Heart right ventricle (tissue), 16 donors: ENCODE data around the gene KLKB1. TPM values are rescaled to one million over a fixed set of nuclear protein-coding genes. Genes with fewer than 3 reads are reported as not detected.
"Not testable (repeated sequence)": the region's sequence is repeated elsewhere in the genome, so short reads cannot be mapped to it uniquely, and the experiment has no call there.

ENCODE experiments used
- ATAC-seq, 8 donors: fragments of 200-7000 bp; cut with Tn5 transposase; one replicate each; pipeline ENCODE4 v1.9.1; 2020; ENCODE audit warnings: mild to moderate bottlenecking in 8 of 8, moderate library complexity in 8 of 8, moderate number of reproducible peaks in 1 of 8
- DNase-seq, 2 donors: peaks; one replicate each; pipeline ENCODE4 v3.0.0-alpha.2; 2020
- H3K27ac ChIP-seq, 10 donors: fragments of 200-600 bp; sonication (generic) in 2 of 10; one replicate each; pipeline versions ENCODE4 v1.5.0 to v1.8.0; 2020 to 2022; ENCODE audit warnings: mild to moderate bottlenecking in 3 of 10
- H3K27me3 ChIP-seq, 7 donors: fragments of 200-600 bp; one replicate each; pipeline ENCODE4 v1.8.0; 2021 to 2022; ENCODE audit warnings: mild to moderate bottlenecking in 2 of 7
- H3K36me3 ChIP-seq, 9 donors: fragments of 200-600 bp; sonication (generic) in 1 of 9; one replicate each; pipeline versions ENCODE4 v1.5.0 to v1.8.0; 2020 to 2022; ENCODE audit warnings: mild to moderate bottlenecking in 2 of 9
- H3K4me1 ChIP-seq, 9 donors: fragments of 200-600 bp; sonication (generic) in 1 of 9; one replicate each; pipeline versions ENCODE4 v1.5.0 to v1.8.0; 2020 to 2022; ENCODE audit warnings: mild to moderate bottlenecking in 4 of 9
- H3K4me3 ChIP-seq, 10 donors: fragments of 200-600 bp; sonication (generic) in 2 of 10; one replicate each; pipeline versions ENCODE4 v1.5.0 to v1.8.0; 2020 to 2022; ENCODE audit warnings: mild to moderate bottlenecking in 7 of 10, moderate library complexity in 2 of 10
- H3K9me3 ChIP-seq, 11 donors: fragments of 200-600 bp in 10 of 11; sonication (generic) in 2 of 11; one replicate each; pipeline versions ENCODE4 v1.5.0 to v1.8.0; 2013 to 2022; ENCODE audit warnings: mild to moderate bottlenecking in 2 of 11, control low read depth in 1 of 11, moderate library complexity in 1 of 11
- CTCF ChIP-seq, 9 donors: fragments of 200-600 bp; sonication (generic) in 2 of 9; IDR thresholded peaks; one replicate each; pipeline versions ENCODE4 v1.5.0 to v1.8.0; 2021 to 2022; ENCODE audit warnings: antibody characterized with exemption in 9 of 9, mild to moderate bottlenecking in 5 of 9, moderate library complexity in 1 of 9
- WGBS, 2 donors: extraction: QIAGEN DNeasy Blood & Tissue Kit; methylation state at CpG; one replicate each; pipeline ENCODE4 v1.1.7; 2013; ENCODE audit warnings: inconsistent platforms in 1 of 2; 5-methylcytosine and 5-hydroxymethylcytosine counted together
- intact Hi-C, 10 donors: fragments of 100-400 bp; cut with DNase I; formaldehyde crosslinking; loops; one replicate each; pipeline versions ENCODE4 v1.11.1 to v1.14.2; 2022
- polyA plus RNA-seq, 2 donors: library from polyadenylated mRNA; stranded (reverse); fragments of 200-250 nt; gene quantifications; one replicate each; pipeline ENCODE4 v1.2.3, GENCODE V29; 2013
- total RNA-seq, 10 donors: library from RNA; stranded (reverse); fragmentation: NEBNext Ultra II Directional in 3 of 10; extraction: Animal tissue kit (Norgen Biotek cat#: 25700) in 3 of 10; gene quantifications; one replicate each; pipeline versions ENCODE4 v1.2.1 to v1.2.4, GENCODE V29; 2021 to 2023
- donor health status: Arrhythmogenic right ventricular cardiomyopathy.
- donor health status: ischemic (EF 13 %, LVEDD 7.1; RV severe dilation, severe dysfunction).
- donor health status: healthy with polysubstance abuse.
- donor health status: DM: no; HTN: yes; CAD: no.
- donor health status: DM: no; HTN: no; CAD: no.
- donor health status: ischemic (EF 25% LVEDD 6.9; RV normal size, moderate dysfunction).
- donor health status: ischemic (EF 25% LVEDD 5.7; RV mildly dilated, moderate dysfunction).
- donor health status: healthy.
- donor health status: DM: yes; HTN: yes; CAD: no.
- donor health status: Ischemic cardiomyopathy.
- donor health status: ischemic (EF 35%, LVEDD 5.7; RV mildly dilated, moderate dysfunction).
- donor health status: nonischemic (EF 11% LVEDD 7.7; RV severe dilation, severe dysfunction).
- donor health status: DM: yes; HTN: yes; CAD: no.
- donor health status: PGD.
- donor health status: ischemic (EF 29% LVEDD 5.4; RV normal size, mild dysfunction).
- donor health status: nonischemic (EF 23%, LVEDD 6.1; RV moderate dilation, normal function).

Gene KLKB1
- total and polyA plus RNA-seq, 12 donors, result 0.23 to 3.7 (median 1.1) TPM

DNA sequence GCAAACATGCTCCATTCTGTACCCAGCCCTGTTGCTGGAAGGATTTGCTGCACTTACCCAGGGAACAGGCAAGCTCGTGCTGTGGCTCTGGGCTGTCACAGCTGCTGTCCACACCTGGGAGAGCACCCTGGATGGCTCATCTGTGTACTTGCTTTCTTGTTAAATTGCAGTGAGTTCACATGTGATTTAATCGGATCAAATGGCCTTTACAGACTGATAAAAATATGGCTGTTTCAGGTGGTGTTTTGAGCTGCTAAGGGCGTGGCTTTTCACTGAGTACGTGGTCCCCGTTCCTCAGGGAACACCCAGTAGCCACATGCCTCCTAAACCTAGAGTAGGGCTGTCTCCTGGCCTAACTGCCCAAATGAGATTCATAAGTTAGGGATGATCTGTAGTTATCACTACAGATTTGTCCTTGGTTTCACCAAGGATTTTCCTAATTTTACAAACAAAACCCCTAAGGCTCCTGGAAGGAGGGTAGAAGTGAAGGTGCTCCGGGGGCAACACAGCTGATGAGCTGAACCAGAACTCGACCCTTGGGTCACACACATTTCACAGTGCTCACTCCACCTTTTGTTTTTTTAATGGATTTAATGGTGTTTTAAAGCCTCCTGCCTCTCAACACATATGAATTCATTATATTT is 13.7 kb downstream of the KLKB1 start:
- peaks cover 0 to 10% (median 0%) of the 10 kb centered on the region in 9 donors for H3K36me3 ChIP-seq
- H3K4me1 ChIP-seq, result peaks cover 0 to 7% (median 0%) of the 10 kb centered on the region in 9 donors
- no peaks in the 10 kb centered on the region for H3K27me3 ChIP-seq
- no peak overlapping the region for H3K27ac ChIP-seq
- ATAC-seq, result peak in 4 of 8 donors; percentile 42 to 67 (median 48)
- no peak for DNase-seq
- H3K9me3 ChIP-seq, result no peaks in the 10 kb centered on the region
- 77 to 85% methylated on average over 7 of the region's 7 CpGs for WGBS, 2 donors
- no peak for TF ChIP-seq CTCF (IDR thresholded peaks at IDR 0.05)
- intact Hi-C loops, result no loop called here
- no peak overlapping the region for H3K4me3 ChIP-seq

- no peaks in the 10 kb centered on the region for H3K27me3 ChIP-seq
- no peak overlapping the region for H3K27ac ChIP-seq
- no peak overlapping the region for H3K4me3 ChIP-seq
- intact Hi-C loops, result no loop called here
- DNase-seq (no peak), ATAC-seq (peak in 1 of 8 donors; percentile 34)
- WGBS, 2 donors, result 58 to 71% methylated on average over 4 of the region's 4 CpGs
- no peak for TF ChIP-seq CTCF (IDR thresholded peaks at IDR 0.05)
- no peaks in the 10 kb centered on the region for H3K9me3 ChIP-seq
- H3K36me3 ChIP-seq, result peaks cover 0 to 10% (median 0%) of the 10 kb centered on the region in 9 donors
- H3K4me1 ChIP-seq, result peaks cover 0 to 7% (median 0%) of the 10 kb centered on the region in 9 donors
Observed at GRCh38 chr4:186241616-186242015, 14.3 kb downstream of the KLKB1 start.

DNA sequence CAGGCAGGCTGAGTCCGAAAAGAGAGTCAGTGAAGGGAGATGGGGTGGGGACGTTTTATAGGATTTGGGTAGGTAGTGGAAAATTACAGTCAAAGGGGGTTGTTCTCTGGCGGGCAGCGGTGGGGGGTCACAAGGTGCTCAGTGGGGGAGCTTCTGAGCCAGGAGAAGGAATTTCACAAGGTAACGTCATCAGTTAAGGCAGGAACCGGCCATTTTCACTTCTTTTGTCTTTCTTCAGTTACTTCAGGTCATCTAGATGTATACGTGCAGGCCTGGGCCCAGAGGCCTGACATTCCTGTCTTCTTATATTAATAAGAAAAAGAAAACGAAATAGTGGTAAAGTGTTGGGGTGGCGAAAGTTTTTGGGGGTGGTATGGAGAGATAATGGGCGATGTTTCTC is 14.7 kb downstream of the KLKB1 start:
- DNase-seq, H3K9me3 ChIP-seq, H3K4me3 ChIP-seq, ATAC-seq, H3K27ac ChIP-seq, H3K36me3 ChIP-seq, intact Hi-C loops, H3K27me3 ChIP-seq, H3K4me1 ChIP-seq: not testable (repeated sequence)
- 87 to 90% methylated on average over 10 of the region's 10 CpGs for WGBS, 2 donors

DNA sequence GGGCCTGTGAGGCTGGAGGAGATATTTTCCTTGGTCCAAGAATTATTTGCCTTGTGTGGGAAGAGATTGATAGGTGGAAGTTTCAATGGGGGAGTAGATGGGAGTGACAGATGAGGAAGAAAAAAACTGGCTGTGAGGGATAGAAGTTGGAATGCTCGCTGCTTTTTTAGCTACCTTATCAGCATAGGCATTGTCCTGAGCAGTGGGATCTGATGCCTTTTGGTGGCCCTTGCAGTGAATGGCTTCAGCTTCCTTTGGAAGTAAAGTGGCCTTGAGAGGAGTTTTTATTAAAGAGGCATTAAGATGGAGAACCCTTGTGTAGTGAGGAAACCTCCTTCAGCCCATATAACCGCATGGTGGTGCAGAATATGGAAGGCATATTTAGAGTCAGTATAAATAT is 16.0 kb downstream of the KLKB1 start:
- peaks cover 0 to 4% (median 0%) of the 10 kb centered on the region in 9 donors for H3K36me3 ChIP-seq
- H3K27me3 ChIP-seq, result no peaks in the 10 kb centered on the region
- peaks cover 0 to 7% (median 0%) of the 10 kb centered on the region in 9 donors for H3K4me1 ChIP-seq
- intact Hi-C loops, result no loop called here
- no peak for ATAC-seq
- DNase-seq, result no peak
- no peak overlapping the region for H3K27ac ChIP-seq
- no peaks in the 10 kb centered on the region for H3K9me3 ChIP-seq
- WGBS, 2 donors, result 67 to 74% methylated on average over 2 of the region's 2 CpGs
- no peak overlapping the region for H3K4me3 ChIP-seq
- no peak for TF ChIP-seq CTCF (IDR thresholded peaks at IDR 0.05)

- 81% methylated on average over 5 of the region's 5 CpGs for WGBS, 2 donors
- TF ChIP-seq CTCF (IDR thresholded peaks at IDR 0.05), result no peak
- Histone ChIP-seq H3K27me3 (no peaks in the 10 kb centered on the region), H3K4me3 (no peak overlapping the region), H3K27ac (no peak overlapping the region), H3K9me3 (no peaks in the 10 kb centered on the region), H3K4me1 (peaks cover 0 to 7% (median 0%) of the 10 kb centered on the region in 9 donors), H3K36me3 (no peaks in the 10 kb centered on the region)
- ATAC-seq (no peak), DNase-seq (no peak)
- intact Hi-C loops, result no loop called here
Observed at GRCh38 chr4:186244835-186245234, 17.5 kb downstream of the KLKB1 start.

GRCh38 chr4:186247062-186247752 is 19.9 kb downstream of the KLKB1 start:
- peaks cover 0 to 20% (median 0%) of the 10 kb centered on the region in 9 donors for H3K36me3 ChIP-seq
- H3K4me1 ChIP-seq, H3K27me3 ChIP-seq, ATAC-seq, H3K9me3 ChIP-seq, DNase-seq, H3K4me3 ChIP-seq, intact Hi-C loops, H3K27ac ChIP-seq: not testable (repeated sequence)
- 87 to 90% methylated on average over 9 of the region's 9 CpGs for WGBS, 2 donors
